ENCODE data around the gene SLC25A22. TPM values are rescaled to one million over a fixed set of nuclear protein-coding genes. Genes with fewer than 3 reads are reported as not detected.

The SLC25A22 gene
- total and polyA plus RNA-seq, 9 of the 15 experiments (the other 6 are each of a cell fraction or from before 2014, with no cell fraction given), result 0.41 to 55.4 (median 11.4) TPM

DNA sequence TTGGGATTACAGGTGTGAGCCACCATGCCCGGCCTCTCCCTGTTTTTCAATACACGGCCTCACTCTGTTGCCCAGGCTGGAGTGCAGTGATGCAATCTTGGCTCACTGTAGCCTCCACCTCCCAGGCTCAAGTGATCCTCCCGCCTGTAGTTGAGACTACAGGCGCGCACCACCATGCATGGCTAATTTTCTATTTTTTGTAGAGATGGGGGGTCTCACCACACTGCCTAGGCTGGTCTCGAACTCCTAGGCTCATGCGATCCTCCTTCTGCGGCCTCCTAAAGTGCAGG lies 32.3 kb downstream of the SLC25A22 start:
- ATAC-seq, result no peak
- no peak for FAIRE-seq
- TF ChIP-seq CEBPG (CRISPR knock-in tag; IDR thresholded peaks at IDR 0.05), result no peak; the same call in 1 of the 2 replicates
- peak; percentile 18 to 26; a peak in 1 of 4 replicates for TF ChIP-seq CEBPG (tag; conservative IDR thresholded peaks at IDR 0.05 in 1 of 2, IDR thresholded peaks at IDR 0.05 in 1 of 2)
- peak; percentile 43; the same call in 1 of the 2 replicates for TF ChIP-seq CEBPB (tag; IDR thresholded peaks at IDR 0.05)
- TF ChIP-seq, protein P1, sequence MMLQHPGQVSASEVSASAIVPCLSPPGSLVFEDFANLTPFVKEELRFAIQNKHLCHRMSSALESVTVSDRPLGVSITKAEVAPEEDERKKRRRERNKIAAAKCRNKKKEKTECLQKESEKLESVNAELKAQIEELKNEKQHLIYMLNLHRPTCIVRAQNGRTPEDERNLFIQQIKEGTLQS (IDR thresholded peaks at IDR 0.05), result peak; percentile 66
- TF ChIP-seq, protein P1 (CRISPR knock-in tag; conservative IDR thresholded peaks at IDR 0.05), result no peak
- no peak for TF ChIP-seq MYBL2 (IDR thresholded peaks at IDR 0.05; ENCODE audit: low read depth)
- TF ChIP-seq MYBL2 (CRISPR knock-in tag; IDR thresholded peaks at IDR 0.05; ENCODE audit: borderline replicate concordance), result no peak
- peak; percentile 11; the same call in 1 of the 2 replicates for TF ChIP-seq POLR2G (IDR thresholded peaks at IDR 0.05; ENCODE audit: low read depth, low read length)
- peaks cover 6% of the 10 kb centered on the region for H3K9me1 ChIP-seq (ENCODE audit: control insufficient read depth, insufficient read depth, low read length)
- BruUV-seq (replicated peaks), result no TSS peak
- peaks cover 8 to 44% of the 10 kb centered on the region in 2 experiments; a peak in 4 of 5 replicates for H3K4me1 ChIP-seq (replicated peaks in 1 of 2; ENCODE audit: control insufficient read depth in 2 of 2, insufficient read depth in 2 of 2, low read length in 2 of 2)
- H4K20me1 ChIP-seq (replicated peaks; ENCODE audit: control insufficient read depth, insufficient read depth, low read length), result peaks cover 36% of the 10 kb centered on the region
- 95% methylated on average over 8 of the region's 8 CpGs for WGBS (ENCODE audit: insufficient coverage, low coverage, missing lambda C conversion rate)
- no peaks in the 10 kb centered on the region for H3K9me3 ChIP-seq (replicated peaks; ENCODE audit: control insufficient read depth, insufficient read depth, low read depth, low read length)
- H3K4me2 ChIP-seq (ENCODE audit: insufficient read depth, low read length), result no peak overlapping the region
- H3K9ac ChIP-seq (ENCODE audit: insufficient read depth in 1 of 2, low read depth in 2 of 2, low read length in 2 of 2), result no peak overlapping the region
- no peak overlapping the region for H3K4me3 ChIP-seq
- 0 out of 3 replicates have a peak, but pooled peaks cover 9% of the 10 kb centered on the region for H3K79me2 ChIP-seq (ENCODE audit: control insufficient read depth, insufficient read depth, low read length)
- DNase-seq (ENCODE audit: extremely low read depth in 1 of 4, low spot score in 3 of 4), result no peak
- in situ Hi-C loops (cut with MboI) (no loop called here), intact Hi-C loops (cut with micrococcal nuclease) (no loop called here)
- CTCF ChIA-PET (ENCODE audit: low intra/inter-chr PET ratio), result interaction anchor here (1.5 kb wide), 1 partner anchor 38 kb away, joined by 8 read pairs; no protein-coding TSS in a partner anchor
- H3K27ac ChIP-seq (ENCODE audit: extremely low read depth, low read depth, low read length), result no peak overlapping the region
- H3K36me3 ChIP-seq (ENCODE audit: control insufficient read depth, insufficient read depth, low read length), result peaks cover 81% of the 10 kb centered on the region
- no peak overlapping the region for H2AFZ ChIP-seq (ENCODE audit: low read depth, low read length)
- POLR2A ChIA-PET, result interaction anchor here (1.0 to 4.7 kb wide), 5 partner anchors 10 to 70 kb away, joined by 4 to 21 read pairs (median 5); partner anchors contain the start of genes DEAF1 and TMEM80
- H3K27me3 ChIP-seq (ENCODE audit: control insufficient read depth in 2 of 2, insufficient read depth in 2 of 2, low read length in 2 of 2), result no peaks in the 10 kb centered on the region

Measured in K562 (cell line).